Neural cell (in vitro differentiated cells): ENCODE results near the gene IFIT5. TPM values are rescaled to one million over a fixed set of nuclear protein-coding genes. Genes with fewer than 3 reads are reported as not detected.

ENCODE experiments used
- H2AFZ ChIP-seq: fragments of 200-600, 300-800 bp; sonication (generic), shearing (Covaris generic); 2 replicates; pipeline ENCODE4 v1.6.0; 2014; ENCODE audit warnings: low read depth, mild to moderate bottlenecking, antibody characterized with exemption, low read length, moderate library complexity
- H3F3A ChIP-seq: fragments of 200-600 bp; shearing (Covaris generic); 2 replicates; pipeline ENCODE4 v1.6.1; 2016; ENCODE audit warnings: mild to moderate bottlenecking, moderate library complexity, mixed read lengths, antibody characterized with exemption, low read length; ENCODE audit not compliant: insufficient read depth, poor library complexity, severe bottlenecking
- H3K27ac ChIP-seq: fragments of 200-600, 300-800 bp; sonication (generic), shearing (Covaris generic); 2 replicates; pipeline ENCODE4 v1.5.1; 2014; ENCODE audit warnings: mild to moderate bottlenecking, low read length, moderate library complexity
- H3K27me3 ChIP-seq: fragments of 300-800, 200-600 bp; sonication (generic), shearing (Covaris generic); 2 replicates; pipeline ENCODE4 v1.6.0; 2014; ENCODE audit warnings: mild to moderate bottlenecking, low read depth, low read length, moderate library complexity; ENCODE audit not compliant: insufficient read depth
- H3K36me3 ChIP-seq: fragments of 300-800, 200-600 bp; sonication (generic), shearing (Covaris generic); 2 replicates; pipeline ENCODE4 v1.5.1; 2014; ENCODE audit warnings: mild to moderate bottlenecking, antibody characterized with exemption, low read length, moderate library complexity; ENCODE audit not compliant: insufficient read depth
- H3K4me2 ChIP-seq: fragments of 300-800, 200-600 bp; sonication (generic), shearing (Covaris generic); 2 replicates; pipeline ENCODE4 v1.6.0; 2014; ENCODE audit warnings: mild to moderate bottlenecking, low read length
- H3K4me3 ChIP-seq: fragments of 300-800, 200-600 bp; sonication (generic), shearing (Covaris generic); 2 replicates; pipeline ENCODE4 v1.5.1; 2014; ENCODE audit warnings: mild to moderate bottlenecking, low read length, moderate library complexity
- H3K79me2 ChIP-seq: fragments of 200-600 bp; shearing (Covaris generic); replicated peaks from 2 replicates; pipeline ENCODE4 v1.6.0; 2014; ENCODE audit warnings: mild to moderate bottlenecking, low read length, moderate library complexity; ENCODE audit not compliant: insufficient read depth
- H3K9ac ChIP-seq: fragments of 300-800, 200-600 bp; sonication (generic), shearing (Covaris generic); 2 replicates; pipeline ENCODE4 v1.6.1; 2016; ENCODE audit warnings: mild to moderate bottlenecking, low read length, mixed read lengths
- H3K9me2 ChIP-seq: fragments of 200-600 bp; shearing (Covaris generic); 2 replicates; pipeline ENCODE4 v1.6.1; 2016; ENCODE audit warnings: mild to moderate bottlenecking, low read length, mixed read lengths; ENCODE audit not compliant: insufficient read depth
- H3K9me3 ChIP-seq: fragments of 200-600, 300-800 bp; sonication (generic), shearing (Covaris generic); 2 replicates; pipeline ENCODE4 v1.6.1; 2016; ENCODE audit warnings: mild to moderate bottlenecking, mixed run types, low read length, moderate library complexity, mixed read lengths
- H4K20me1 ChIP-seq: fragments of 200-600 bp; shearing (Covaris generic); 2 replicates; pipeline ENCODE4 v1.6.1; 2016; ENCODE audit warnings: mild to moderate bottlenecking, mixed run types; ENCODE audit not compliant: insufficient read depth
- CTCF ChIP-seq: fragments of 450-650 bp; IDR thresholded peaks from 2 replicates; pipeline ENCODE4 v1.5.1; 2014; ENCODE audit warnings: antibody characterized with exemption, mild to moderate bottlenecking, moderate library complexity; ENCODE audit not compliant: poor library complexity, severe bottlenecking
- EP300 ChIP-seq: fragments of 450-650 bp; conservative IDR thresholded peaks from 2 replicates; pipeline ENCODE4 v1.6.1; 2014; ENCODE audit warnings: antibody characterized with exemption, mild to moderate bottlenecking, moderate library complexity; ENCODE audit not compliant: poor library complexity, severe bottlenecking
- EZH2 ChIP-seq: fragments of 200-600, 300-800 bp; shearing (Covaris generic), sonication (generic); IDR thresholded peaks from 2 replicates; pipeline ENCODE4 v1.6.1; 2014; ENCODE audit warnings: antibody characterized with exemption, low read length, borderline replicate concordance, mild to moderate bottlenecking; ENCODE audit not compliant: insufficient read depth, poor library complexity, severe bottlenecking
- MXI1 ChIP-seq: fragments of 450-650 bp; conservative IDR thresholded peaks from 2 replicates; pipeline ENCODE4 v1.6.1; 2014; ENCODE audit warnings: antibody characterized with exemption, mild to moderate bottlenecking; ENCODE audit not compliant: poor library complexity, severe bottlenecking
- POLR2AphosphoS5 ChIP-seq: IDR thresholded peaks from 2 replicates; pipeline ENCODE4 v1.6.1; 2012
- RAD21 ChIP-seq: fragments of 450-650 bp; conservative IDR thresholded peaks from 2 replicates; pipeline ENCODE4 v1.6.1; 2014; ENCODE audit warnings: antibody characterized with exemption, mild to moderate bottlenecking, moderate library complexity
- REST ChIP-seq: IDR thresholded peaks from 2 replicates; pipeline ENCODE4 v1.6.1; 2012; ENCODE audit warnings: borderline replicate concordance
- SMC3 ChIP-seq: fragments of 450-650 bp; conservative IDR thresholded peaks from 2 replicates; pipeline ENCODE4 v1.6.1; 2014; ENCODE audit warnings: antibody characterized with exemption, mild to moderate bottlenecking, moderate library complexity; ENCODE audit not compliant: poor library complexity
- TAF1 ChIP-seq: IDR thresholded peaks from 2 replicates; pipeline ENCODE4 v1.6.1; 2012; ENCODE audit warnings: low read depth
- polyA plus RNA-seq: library from polyadenylated mRNA; depleted of rRNA; stranded (reverse); fragments of >200 nt; gene quantifications from 2 replicates; pipeline ENCODE4 v1.2.3, GENCODE V29; 2014

The IFIT5 gene
- polyA plus RNA-seq, 1 donor from 2014 or later = 16.3 TPM

- Histone ChIP-seq H4K20me1 (no peaks in the 10 kb centered on the region), H3K4me3 (no peak within 1 kb of the TSS), H2AFZ (no peak within 1 kb of the TSS), H3K4me2 (no peak within 1 kb of the TSS), H3K9ac (no peak within 1 kb of the TSS), H3K27ac (no peak within 1 kb of the TSS), H3K79me2 (no peaks in the 10 kb centered on the region), H3K9me3 (no peaks in the 10 kb centered on the region), H3K36me3 (no peaks in the 10 kb centered on the region), H3K27me3 (no peaks in the 10 kb centered on the region), H3F3A (no peaks in the 10 kb centered on the region), H3K9me2 (no peaks in the 10 kb centered on the region)
- no peak for TF ChIP-seq EP300
- TF ChIP-seq CTCF = no peak
- TF ChIP-seq SMC3 = no peak
- no peak for TF ChIP-seq TAF1
- no peak for TF ChIP-seq MXI1
- no peak for TF ChIP-seq REST
- no peak for TF ChIP-seq RAD21
- no peak for TF ChIP-seq POLR2AphosphoS5
- no peak for TF ChIP-seq EZH2
Observed at GRCh38 chr10:89391907-89392756, 22.2 kb upstream of the IFIT5 start, which contains the start of gene IFIT1. Gene IFIT1 (plus strand): TSS chr10:89392623. CDS start chr10:89392713, 90 bp downstream.

DNA sequence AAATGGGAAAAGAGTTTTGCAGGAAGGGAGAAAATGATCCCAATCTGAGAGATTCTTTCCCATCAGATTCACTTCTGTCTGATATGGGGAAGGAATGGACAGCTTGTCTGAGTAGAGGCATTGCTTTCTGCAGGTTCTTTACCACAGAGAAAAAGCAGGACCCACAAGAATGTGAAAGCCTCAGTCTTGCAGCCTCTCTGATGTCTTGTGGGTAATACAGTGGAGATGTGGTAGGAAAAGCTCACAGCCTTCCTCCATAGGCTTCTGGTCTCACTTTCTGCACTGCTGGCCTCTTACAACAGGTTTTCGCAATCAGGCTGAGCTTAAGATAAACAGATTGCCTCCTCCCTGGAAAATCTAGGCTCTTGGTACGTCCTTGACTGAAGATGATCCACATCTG is 21.4 kb upstream of the IFIT5 start:
- Histone ChIP-seq H3F3A (no peaks in the 10 kb centered on the region), H2AFZ (no peak overlapping the region), H3K4me2 (no peak overlapping the region), H3K9me2 (no peaks in the 10 kb centered on the region), H3K9me3 (no peaks in the 10 kb centered on the region), H3K9ac (no peak overlapping the region), H3K36me3 (no peaks in the 10 kb centered on the region), H3K4me3 (no peak overlapping the region), H4K20me1 (no peaks in the 10 kb centered on the region), H3K27me3 (no peaks in the 10 kb centered on the region), H3K27ac (no peak overlapping the region), H3K79me2 (no peaks in the 10 kb centered on the region)
- TF ChIP-seq REST = no peak
- TF ChIP-seq POLR2AphosphoS5 = no peak
- no peak for TF ChIP-seq TAF1
- TF ChIP-seq MXI1 = no peak
- no peak for TF ChIP-seq RAD21
- no peak for TF ChIP-seq CTCF
- TF ChIP-seq EP300 = no peak
- no peak for TF ChIP-seq EZH2
- no peak for TF ChIP-seq SMC3
